ENCODE measurements around the gene SRD5A1.

SRD5A1 gene

DNA sequence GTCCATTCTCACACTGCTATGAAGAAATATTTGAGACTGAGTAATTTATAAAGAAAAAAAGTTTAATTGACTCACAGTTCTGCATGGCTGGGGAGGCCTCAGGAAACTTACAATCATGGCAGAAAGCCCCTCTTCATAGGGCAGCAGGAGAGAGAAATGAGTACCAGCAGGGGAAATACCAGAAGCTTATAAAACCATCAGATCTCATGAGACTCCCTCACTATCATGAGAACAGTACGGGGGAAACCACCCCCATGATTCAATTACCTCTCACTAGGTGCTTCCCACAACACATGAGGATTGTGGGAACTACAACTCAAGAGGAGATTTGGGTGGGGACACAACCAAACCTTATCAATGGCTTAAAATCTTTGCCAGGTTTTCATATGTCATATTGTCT is 59.7 kb downstream of the SRD5A1 start:
- H3K4me3 ChIP-seq (ENCODE audit: low read depth, low read length), result no peak overlapping the region
- DNase-seq (ENCODE audit: low read depth, low spot score), result no peak
- in situ Hi-C loops (cut with HindIII; ENCODE audit: low sequenced_read_pairs), result no loop called here
- TF ChIP-seq, protein P1, sequence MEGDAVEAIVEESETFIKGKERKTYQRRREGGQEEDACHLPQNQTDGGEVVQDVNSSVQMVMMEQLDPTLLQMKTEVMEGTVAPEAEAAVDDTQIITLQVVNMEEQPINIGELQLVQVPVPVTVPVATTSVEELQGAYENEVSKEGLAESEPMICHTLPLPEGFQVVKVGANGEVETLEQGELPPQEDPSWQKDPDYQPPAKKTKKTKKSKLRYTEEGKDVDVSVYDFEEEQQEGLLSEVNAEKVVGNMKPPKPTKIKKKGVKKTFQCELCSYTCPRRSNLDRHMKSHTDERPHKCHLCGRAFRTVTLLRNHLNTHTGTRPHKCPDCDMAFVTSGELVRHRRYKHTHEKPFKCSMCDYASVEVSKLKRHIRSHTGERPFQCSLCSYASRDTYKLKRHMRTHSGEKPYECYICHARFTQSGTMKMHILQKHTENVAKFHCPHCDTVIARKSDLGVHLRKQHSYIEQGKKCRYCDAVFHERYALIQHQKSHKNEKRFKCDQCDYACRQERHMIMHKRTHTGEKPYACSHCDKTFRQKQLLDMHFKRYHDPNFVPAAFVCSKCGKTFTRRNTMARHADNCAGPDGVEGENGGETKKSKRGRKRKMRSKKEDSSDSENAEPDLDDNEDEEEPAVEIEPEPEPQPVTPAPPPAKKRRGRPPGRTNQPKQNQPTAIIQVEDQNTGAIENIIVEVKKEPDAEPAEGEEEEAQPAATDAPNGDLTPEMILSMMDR (IDR thresholded peaks at IDR 0.05; ENCODE audit: low read depth, low read length), result no peak

DNA sequence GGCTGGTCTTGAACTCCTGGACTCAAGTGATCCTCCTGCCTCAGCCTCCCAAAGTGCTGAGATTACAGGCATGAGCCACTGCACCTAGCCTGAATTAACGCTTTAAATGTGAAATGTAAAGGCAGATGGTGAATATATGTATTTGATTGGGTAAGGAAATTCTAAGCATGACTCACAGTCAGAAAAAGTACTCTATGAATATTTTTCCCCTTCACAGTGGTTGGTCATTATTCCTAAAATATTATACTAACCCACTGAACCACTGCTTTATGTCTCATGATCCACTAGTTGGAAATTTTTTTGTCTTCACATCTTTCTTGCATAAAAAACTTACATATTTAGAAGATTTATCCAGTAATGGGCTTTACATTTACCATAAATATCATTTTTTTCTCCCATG is 65.5 kb downstream of the SRD5A1 start:
- in situ Hi-C loops (cut with HindIII; ENCODE audit: low sequenced_read_pairs), result no loop called here
- DNase-seq (ENCODE audit: low read depth, low spot score), result no peak

DNA sequence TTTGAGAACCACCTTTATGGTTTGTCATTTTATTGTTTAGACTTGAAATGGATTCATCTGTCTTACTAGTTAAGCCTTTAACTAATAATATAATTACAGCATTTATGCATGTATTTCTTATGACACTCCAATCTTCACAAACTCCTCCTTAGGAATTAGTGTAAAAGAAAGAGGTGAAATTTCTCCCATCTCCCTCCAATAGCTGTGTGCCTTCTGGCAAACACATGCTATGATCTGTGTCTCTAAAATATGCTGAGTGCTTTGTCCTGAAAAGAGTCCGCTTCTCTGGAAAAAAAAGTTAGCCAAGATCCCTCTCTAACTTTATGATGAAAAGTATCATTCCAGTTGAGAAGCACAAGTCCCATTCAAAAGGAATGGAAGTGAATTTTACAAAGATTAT is 66.1 kb downstream of the SRD5A1 start:
- DNase-seq (ENCODE audit: low read depth, low spot score), result no peak
- in situ Hi-C loops (cut with HindIII; ENCODE audit: low sequenced_read_pairs), result no loop called here
- TF ChIP-seq, protein P1 (IDR thresholded peaks at IDR 0.05; ENCODE audit: low read depth, low read length), result no peak
- no peak overlapping the region for H3K4me3 ChIP-seq (ENCODE audit: low read depth, low read length)

More for the DNA sequence above, 65.5 kb downstream of the SRD5A1 start:
- no peak overlapping the region for H3K4me3 ChIP-seq (ENCODE audit: low read depth, low read length)
- TF ChIP-seq, protein P1 (IDR thresholded peaks at IDR 0.05; ENCODE audit: low read depth, low read length), result no peak

- no peak overlapping the region for H3K4me3 ChIP-seq (ENCODE audit: low read depth, low read length)
- in situ Hi-C loops (cut with HindIII; ENCODE audit: low sequenced_read_pairs), result no loop called here
- TF ChIP-seq, protein P1 (IDR thresholded peaks at IDR 0.05; ENCODE audit: low read depth, low read length), result no peak
- peak; percentile 57 for DNase-seq (ENCODE audit: low read depth, low spot score)
Observed at GRCh38 chr5:6700074-6700684, 66.9 kb downstream of the SRD5A1 start.

DNA sequence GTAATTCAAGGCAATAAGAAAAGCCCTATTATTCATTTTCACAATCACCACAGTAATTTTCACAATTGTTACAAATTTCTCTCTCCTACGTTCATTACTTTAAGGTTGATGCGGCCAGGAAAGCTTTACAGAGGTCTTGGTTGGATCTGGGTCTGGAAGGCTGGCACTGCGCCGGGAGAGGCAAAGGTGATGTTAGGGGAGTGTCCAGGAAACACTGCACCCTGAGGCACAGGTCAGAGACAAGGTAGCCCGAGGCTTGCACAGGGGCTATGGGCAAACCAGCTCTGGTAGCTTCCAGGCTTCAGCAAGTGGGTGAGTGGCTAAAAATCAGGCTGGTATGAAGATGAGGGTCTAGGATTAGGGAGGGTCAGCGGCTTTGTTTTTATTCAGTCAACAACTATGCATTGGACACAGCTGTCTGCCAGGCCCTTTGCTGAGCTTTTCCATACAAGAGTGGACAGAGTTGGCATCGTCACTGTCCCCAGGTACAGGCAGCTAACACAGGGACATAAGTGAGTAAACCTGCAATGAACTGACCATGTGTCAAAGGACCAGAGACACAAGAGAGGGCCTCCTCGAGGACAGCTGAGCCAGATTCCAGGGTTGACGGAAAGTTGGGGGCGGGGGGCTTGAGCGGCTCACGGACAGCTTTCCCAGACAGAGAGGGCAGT is 67.6 kb downstream of the SRD5A1 start:
- H3K4me3 ChIP-seq (ENCODE audit: low read depth, low read length), result no peak overlapping the region
- in situ Hi-C loops (cut with HindIII; ENCODE audit: low sequenced_read_pairs), result no loop called here
- no peak for DNase-seq (ENCODE audit: low read depth, low spot score)
- TF ChIP-seq, protein P1 (IDR thresholded peaks at IDR 0.05; ENCODE audit: low read depth, low read length), result no peak

DNA sequence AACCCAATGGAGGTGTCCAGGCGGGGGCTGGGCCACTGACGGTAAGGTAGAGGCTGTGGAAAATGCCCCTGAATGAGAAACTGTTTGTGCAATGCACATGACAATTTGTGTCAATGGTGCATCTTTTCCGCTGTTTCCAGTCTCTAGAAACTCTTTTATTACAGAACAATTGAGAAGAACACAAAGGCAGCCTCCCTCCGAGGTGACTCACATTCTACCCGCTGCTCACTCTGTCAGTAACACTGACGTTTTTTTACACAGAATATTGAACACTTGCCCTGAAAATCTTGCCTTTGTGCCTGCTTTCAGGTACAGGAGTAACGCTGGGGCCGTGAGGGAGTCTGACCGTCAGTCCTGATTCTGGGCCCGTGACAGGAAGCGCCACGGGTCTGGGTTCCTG is 68.3 kb downstream of the SRD5A1 start:
- in situ Hi-C loops (cut with HindIII; ENCODE audit: low sequenced_read_pairs), result no loop called here

More for the DNA sequence above, 68.3 kb downstream of the SRD5A1 start:
- TF ChIP-seq, protein P1 (IDR thresholded peaks at IDR 0.05; ENCODE audit: low read depth, low read length), result no peak
- H3K4me3 ChIP-seq (ENCODE audit: low read depth, low read length), result no peak overlapping the region
- no peak for DNase-seq (ENCODE audit: low read depth, low spot score)

All from astrocyte of the spinal cord (primary cell).